ENCODE data around the gene SOX6. TPM values are rescaled to one million over a fixed set of nuclear protein-coding genes. Genes with fewer than 3 reads are reported as not detected.

The SOX6 gene
- total RNA-seq, 4 donors from 2014 or later: 0.29 to 20.5 (median 8.2) TPM

GRCh38 chr11:15947681-15948648, 408.4 kb downstream of the SOX6 start:
- Histone ChIP-seq H3K9me3 (no peaks in the 10 kb centered on the region), H3K36me3 (no peaks in the 10 kb centered on the region), H3K27me3 (no peaks in the 10 kb centered on the region), H3K4me3 (no peak overlapping the region), H3K27ac (no peak overlapping the region), H3K4me1 (no peaks in the 10 kb centered on the region)
- intact Hi-C loops (cut with DNase I; ENCODE audit: low total_unique reads): no loop called here
- DNase-seq: no peak
- TF ChIP-seq POLR2A (IDR thresholded peaks at IDR 0.05): no peak
- no peak for TF ChIP-seq CTCF (IDR thresholded peaks at IDR 0.05)

GRCh38 chr11:15945726-15946125, 410.6 kb downstream of the SOX6 start:
- no peak overlapping the region for H3K4me3 ChIP-seq
- no peak for DNase-seq
- H3K9me3 ChIP-seq: no peaks in the 10 kb centered on the region
- H3K27ac ChIP-seq: no peak overlapping the region
- no peaks in the 10 kb centered on the region for H3K36me3 ChIP-seq
- H3K27me3 ChIP-seq: no peaks in the 10 kb centered on the region
- no peak for TF ChIP-seq CTCF (IDR thresholded peaks at IDR 0.05)
- TF ChIP-seq POLR2A (IDR thresholded peaks at IDR 0.05): no peak
- H3K4me1 ChIP-seq: no peaks in the 10 kb centered on the region
- intact Hi-C loops (cut with DNase I; ENCODE audit: low total_unique reads): no loop called here

GRCh38 chr11:15944460-15944859, 411.9 kb downstream of the SOX6 start:
- no peaks in the 10 kb centered on the region for H3K27me3 ChIP-seq
- TF ChIP-seq POLR2A (IDR thresholded peaks at IDR 0.05): no peak
- TF ChIP-seq CTCF (IDR thresholded peaks at IDR 0.05): no peak
- H3K4me1 ChIP-seq: no peaks in the 10 kb centered on the region
- H3K27ac ChIP-seq: no peak overlapping the region
- no peaks in the 10 kb centered on the region for H3K9me3 ChIP-seq
- no peak for DNase-seq
- H3K36me3 ChIP-seq: no peaks in the 10 kb centered on the region
- intact Hi-C loops (cut with DNase I; ENCODE audit: low total_unique reads): no loop called here
- no peak overlapping the region for H3K4me3 ChIP-seq

GRCh38 chr11:15943418-15944197, 412.7 kb downstream of the SOX6 start:
- intact Hi-C loops (cut with DNase I; ENCODE audit: low total_unique reads): no loop called here
- Histone ChIP-seq H3K36me3 (no peaks in the 10 kb centered on the region), H3K4me3 (no peak overlapping the region), H3K4me1 (no peaks in the 10 kb centered on the region), H3K27me3 (no peaks in the 10 kb centered on the region), H3K27ac (no peak overlapping the region), H3K9me3 (no peaks in the 10 kb centered on the region)
- TF ChIP-seq POLR2A (IDR thresholded peaks at IDR 0.05) (no peak), CTCF (IDR thresholded peaks at IDR 0.05) (no peak)
- no peak for DNase-seq

GRCh38 chr11:15942936-15943335, 413.4 kb downstream of the SOX6 start:
- H3K9me3 ChIP-seq: no peaks in the 10 kb centered on the region
- H3K27me3 ChIP-seq: no peaks in the 10 kb centered on the region
- no peak for DNase-seq
- no peak for TF ChIP-seq CTCF (IDR thresholded peaks at IDR 0.05)
- TF ChIP-seq POLR2A (IDR thresholded peaks at IDR 0.05): no peak
- H3K4me1 ChIP-seq: no peaks in the 10 kb centered on the region
- no peak overlapping the region for H3K27ac ChIP-seq
- intact Hi-C loops (cut with DNase I; ENCODE audit: low total_unique reads): no loop called here
- no peak overlapping the region for H3K4me3 ChIP-seq
- no peaks in the 10 kb centered on the region for H3K36me3 ChIP-seq

All from uterus (tissue), 4 donors.